ENCODE measurements around the gene SLC2A2.

GRCh38 chr3:170974872-170975271 is 51.6 kb downstream of the SLC2A2 start:
- TF ChIP-seq POLR2A (IDR thresholded peaks at IDR 0.05; ENCODE audit: low read length) (no peak), GATA1 (IDR thresholded peaks at IDR 0.05; ENCODE audit: low read depth, low read length) (no peak)

All from erythroblast (primary cell).